Measurements from ENCODE around the gene ZXDC.

Gene ZXDC

DNA sequence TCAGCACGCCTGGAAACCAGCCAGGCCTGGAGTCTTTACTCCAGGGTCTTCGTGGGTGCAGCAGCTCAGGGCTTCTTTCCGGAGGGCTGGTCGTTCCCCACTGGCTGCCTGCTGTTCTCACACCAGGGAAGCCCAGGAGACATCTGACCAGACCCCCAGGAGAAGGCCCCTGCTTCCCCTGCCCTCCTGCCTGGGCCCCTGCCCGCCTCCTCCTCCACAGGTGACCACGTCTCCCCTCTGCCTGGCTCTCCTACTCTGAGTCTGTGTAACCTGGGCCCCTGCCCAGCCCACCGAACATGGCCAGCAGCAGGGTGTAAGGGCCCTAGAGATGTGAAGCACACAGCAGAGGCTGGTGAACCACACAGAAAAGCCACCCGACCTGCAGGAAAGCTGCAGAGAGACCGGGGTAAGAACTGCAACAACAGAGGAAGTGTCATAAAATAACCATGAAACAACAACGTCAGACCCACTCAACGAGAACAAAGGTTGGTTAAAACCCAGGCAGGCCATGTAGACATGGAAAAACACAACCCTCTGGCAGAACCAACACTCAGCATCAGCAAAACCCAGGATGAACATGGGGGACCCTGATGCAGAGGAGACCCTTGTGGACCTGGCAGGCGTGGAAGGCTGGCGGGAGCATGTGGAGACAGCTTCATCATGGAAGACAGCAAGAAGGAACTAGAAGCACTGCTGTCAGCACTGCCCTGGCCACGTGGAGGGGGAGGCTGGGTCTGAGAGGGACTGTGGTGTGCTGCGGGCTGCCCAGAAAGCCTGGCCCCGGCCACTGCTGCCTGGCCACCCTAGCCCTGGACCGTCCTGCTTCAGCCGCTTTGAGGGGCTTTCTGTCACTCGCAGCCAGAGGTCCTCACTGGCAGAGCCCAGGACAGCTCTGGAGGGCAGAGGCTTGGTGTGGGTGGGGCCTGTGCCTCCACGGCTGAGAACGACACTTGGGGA lies 21.5 kb upstream of the ZXDC start:
- TF ChIP-seq, protein P1, sequence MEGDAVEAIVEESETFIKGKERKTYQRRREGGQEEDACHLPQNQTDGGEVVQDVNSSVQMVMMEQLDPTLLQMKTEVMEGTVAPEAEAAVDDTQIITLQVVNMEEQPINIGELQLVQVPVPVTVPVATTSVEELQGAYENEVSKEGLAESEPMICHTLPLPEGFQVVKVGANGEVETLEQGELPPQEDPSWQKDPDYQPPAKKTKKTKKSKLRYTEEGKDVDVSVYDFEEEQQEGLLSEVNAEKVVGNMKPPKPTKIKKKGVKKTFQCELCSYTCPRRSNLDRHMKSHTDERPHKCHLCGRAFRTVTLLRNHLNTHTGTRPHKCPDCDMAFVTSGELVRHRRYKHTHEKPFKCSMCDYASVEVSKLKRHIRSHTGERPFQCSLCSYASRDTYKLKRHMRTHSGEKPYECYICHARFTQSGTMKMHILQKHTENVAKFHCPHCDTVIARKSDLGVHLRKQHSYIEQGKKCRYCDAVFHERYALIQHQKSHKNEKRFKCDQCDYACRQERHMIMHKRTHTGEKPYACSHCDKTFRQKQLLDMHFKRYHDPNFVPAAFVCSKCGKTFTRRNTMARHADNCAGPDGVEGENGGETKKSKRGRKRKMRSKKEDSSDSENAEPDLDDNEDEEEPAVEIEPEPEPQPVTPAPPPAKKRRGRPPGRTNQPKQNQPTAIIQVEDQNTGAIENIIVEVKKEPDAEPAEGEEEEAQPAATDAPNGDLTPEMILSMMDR (IDR thresholded peaks at IDR 0.05; ENCODE audit: control insufficient read depth, extremely low read depth, insufficient read depth): no peak
- no peak overlapping the region for H3K4me3 ChIP-seq (ENCODE audit: low read depth, low read length)
- DNase-seq (ENCODE audit: low read depth): no peak

DNA sequence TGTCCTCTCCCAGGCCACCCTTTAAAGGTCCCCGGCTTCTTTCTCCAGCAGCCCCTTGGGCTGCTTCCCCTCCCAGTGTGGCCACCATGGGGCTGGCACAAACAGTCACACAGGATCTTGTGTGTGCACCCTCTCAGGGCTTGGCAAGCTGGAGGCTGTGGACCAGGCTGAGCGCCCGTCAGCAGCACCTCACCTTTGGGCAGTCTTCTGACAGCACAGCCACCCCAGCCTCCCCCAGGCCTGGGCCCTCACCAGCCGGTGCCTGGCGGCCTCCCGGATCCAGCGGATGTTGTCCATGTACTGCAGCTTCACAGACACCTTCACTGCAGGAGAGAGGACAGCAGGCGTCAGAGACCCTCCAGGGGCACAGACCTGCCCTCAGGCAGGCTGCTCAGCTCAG lies 20.1 kb upstream of the ZXDC start:
- DNase-seq (ENCODE audit: low read depth): no peak
- H3K4me3 ChIP-seq (ENCODE audit: low read depth, low read length): no peak overlapping the region
- TF ChIP-seq, protein P1 (IDR thresholded peaks at IDR 0.05; ENCODE audit: control insufficient read depth, extremely low read depth, insufficient read depth): no peak

DNA sequence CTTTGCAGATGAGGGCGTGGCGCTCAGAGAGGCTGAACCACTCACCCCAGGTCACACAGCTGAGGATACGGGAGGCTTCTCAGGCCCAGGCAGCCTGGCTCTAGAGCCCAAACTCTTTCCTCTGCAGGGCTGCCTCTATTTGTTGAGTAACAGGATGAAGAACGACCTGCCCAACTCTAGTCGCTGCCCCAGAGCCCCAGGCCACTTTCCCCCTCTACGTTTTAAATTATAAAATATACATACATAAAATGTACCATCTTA lies 19.2 kb upstream of the ZXDC start:
- no peak overlapping the region for H3K4me3 ChIP-seq (ENCODE audit: low read depth, low read length)
- DNase-seq (ENCODE audit: low read depth): no peak
- TF ChIP-seq, protein P1 (IDR thresholded peaks at IDR 0.05; ENCODE audit: control insufficient read depth, extremely low read depth, insufficient read depth): no peak

DNA sequence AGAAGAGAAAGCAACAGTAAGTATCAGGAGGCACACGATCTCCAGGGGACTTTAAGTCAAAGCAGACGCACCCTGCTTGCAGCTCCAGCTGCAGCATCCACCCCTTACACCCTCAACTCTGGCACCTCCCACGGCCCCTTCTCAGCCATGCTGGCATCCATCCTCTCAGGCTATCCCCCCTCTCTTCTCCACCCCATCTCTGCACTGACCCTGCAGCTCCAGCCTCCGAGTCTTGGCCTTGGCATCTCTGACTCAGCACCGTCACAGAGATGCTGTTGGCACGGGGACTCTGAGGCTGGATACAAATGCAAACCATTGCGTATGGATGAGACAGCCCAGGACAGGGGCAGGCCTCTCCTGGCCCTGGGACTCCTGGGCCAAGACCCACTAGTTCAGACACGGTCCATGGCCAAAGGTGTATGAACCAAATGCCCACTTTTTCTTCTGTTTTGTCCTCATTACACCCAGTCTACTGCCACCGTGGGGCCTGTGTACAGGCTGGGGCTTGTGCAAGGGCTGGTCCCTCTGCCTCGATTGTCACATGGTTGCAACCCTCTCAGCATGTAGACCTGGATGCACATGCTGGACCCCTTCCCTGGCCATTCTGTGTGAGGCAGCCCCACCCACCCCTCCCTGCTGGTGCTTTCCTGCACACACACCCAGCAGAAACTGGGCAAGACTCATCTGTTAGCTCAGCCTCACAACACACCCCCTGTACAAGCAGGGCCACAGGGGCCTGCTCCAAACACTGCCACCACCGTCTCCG lies 18.7 kb upstream of the ZXDC start:
- H3K4me3 ChIP-seq (ENCODE audit: low read depth, low read length): no peak overlapping the region
- TF ChIP-seq, protein P1 (IDR thresholded peaks at IDR 0.05; ENCODE audit: control insufficient read depth, extremely low read depth, insufficient read depth): no peak
- no peak for DNase-seq (ENCODE audit: low read depth)

DNA sequence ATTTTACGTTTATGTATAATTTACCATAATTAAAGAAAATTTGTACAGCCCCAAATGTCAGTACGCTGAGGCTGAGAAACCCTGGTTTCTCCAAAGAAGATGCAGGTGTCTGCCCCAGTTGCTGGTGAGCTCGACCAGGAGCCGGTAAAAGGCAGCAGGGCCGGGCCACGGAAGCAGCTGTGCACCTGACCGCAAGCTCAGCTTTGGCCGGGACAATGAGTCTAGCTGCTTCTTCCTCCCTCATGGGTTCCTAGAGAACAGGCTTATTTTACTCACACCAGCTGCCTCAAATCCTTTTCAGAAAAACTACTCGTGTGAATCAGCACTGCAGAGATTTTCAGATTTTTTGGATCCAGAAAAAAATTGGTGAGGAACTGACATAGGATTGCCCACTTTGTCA lies 18.0 kb upstream of the ZXDC start:
- no peak for DNase-seq (ENCODE audit: low read depth)
- TF ChIP-seq, protein P1 (IDR thresholded peaks at IDR 0.05; ENCODE audit: control insufficient read depth, extremely low read depth, insufficient read depth): no peak
- H3K4me3 ChIP-seq (ENCODE audit: low read depth, low read length): no peak overlapping the region

DNA sequence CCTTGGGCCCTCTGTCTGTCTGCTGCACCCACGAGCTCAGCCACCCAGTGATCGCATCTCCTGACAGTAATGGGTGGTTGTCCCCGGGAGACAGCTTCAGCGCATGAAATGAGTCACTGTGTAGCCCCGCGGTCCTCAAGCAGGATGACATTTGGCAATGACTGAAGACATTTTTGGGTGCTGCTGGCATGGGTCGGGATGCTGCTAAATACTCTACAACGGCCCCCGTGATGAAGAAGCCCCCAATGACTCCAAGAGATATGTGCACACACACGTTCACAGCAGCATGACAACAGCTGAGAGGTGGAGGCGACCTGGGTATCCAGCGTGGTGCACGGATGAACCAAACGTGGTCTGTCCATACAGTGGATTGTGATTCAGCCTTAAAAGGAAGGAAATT lies 17.4 kb upstream of the ZXDC start:
- DNase-seq (ENCODE audit: low read depth): no peak
- no peak overlapping the region for H3K4me3 ChIP-seq (ENCODE audit: low read depth, low read length)
- TF ChIP-seq, protein P1 (IDR thresholded peaks at IDR 0.05; ENCODE audit: control insufficient read depth, extremely low read depth, insufficient read depth): no peak

All from LNCaP clone FGC (cell line).